UCSD-AML1 (cell line): ENCODE measurements around the gene DGUOK.
"Not testable (repeated sequence)": the region's sequence is repeated elsewhere in the genome, so short reads cannot be mapped to it uniquely, and the experiment has no call there.

ENCODE experiments used
- DNase-seq: peaks from one replicate; lab custom pipeline; 2025; ENCODE audit not compliant: unreplicated experiment; lab: John Stamatoyannopoulos, UW

Gene DGUOK

GRCh38 chr2:73899801-73900336, 26.8 kb upstream of the DGUOK start:
- no peak for DNase-seq

GRCh38 chr2:73901143-73901542, 25.5 kb upstream of the DGUOK start:
- DNase-seq, result no peak

DNA sequence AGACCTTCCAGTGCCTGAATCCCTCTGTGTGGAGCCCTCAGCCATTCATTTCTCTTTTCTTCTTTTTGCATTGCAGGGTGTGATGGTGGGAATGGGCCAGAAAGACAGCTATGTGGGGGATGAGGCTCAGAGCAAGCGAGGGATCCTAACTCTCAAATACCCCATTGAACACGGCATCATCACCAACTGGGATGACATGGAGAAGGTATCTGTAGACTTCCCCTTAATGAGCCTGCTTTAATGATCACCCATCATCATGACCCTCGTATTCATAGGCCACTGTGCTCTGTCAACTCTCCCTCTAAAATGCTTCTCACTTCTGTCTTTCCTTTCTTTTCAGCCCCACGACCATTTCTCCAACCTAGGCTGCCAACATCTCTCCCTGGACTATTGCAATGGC, 24.4 kb upstream of the DGUOK start:
- DNase-seq, result no peak

GRCh38 chr2:73903313-73903712, 23.4 kb upstream of the DGUOK start:
- DNase-seq, result no peak

DNA sequence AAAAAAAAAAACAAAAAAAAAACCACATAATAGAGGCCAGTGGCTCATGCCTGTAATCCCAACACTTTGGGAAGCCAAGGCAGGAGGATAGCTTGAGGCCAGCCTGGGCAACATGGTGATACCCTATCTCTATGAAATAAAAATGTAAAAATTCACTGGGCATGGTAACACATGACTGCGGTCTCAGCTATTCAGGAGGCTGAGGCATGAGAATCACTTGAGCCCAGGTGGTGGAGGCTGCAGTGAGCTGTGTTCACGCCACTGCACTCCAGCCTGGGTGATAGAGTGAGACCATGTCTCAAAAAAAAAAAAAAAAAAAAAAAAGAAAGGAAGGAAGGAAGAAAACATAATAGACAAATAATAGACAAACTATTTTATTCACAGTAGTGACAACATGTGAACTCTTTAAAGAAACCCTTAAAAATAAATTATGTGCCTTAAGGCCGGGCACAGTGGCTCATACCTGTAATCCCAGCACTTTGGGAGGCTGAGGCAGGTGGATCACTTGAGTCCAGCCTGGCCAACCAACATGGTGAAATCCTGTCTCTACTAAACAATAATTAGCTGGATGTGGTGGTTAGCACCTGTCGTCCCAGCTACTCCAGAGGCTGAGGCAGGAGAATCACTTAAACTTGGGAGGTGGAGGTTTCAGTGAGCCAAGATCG, 22.6 kb upstream of the DGUOK start:
- DNase-seq, result not testable (repeated sequence)

- no peak for DNase-seq
These were observed 21.7 kb upstream of the DGUOK start for GRCh38 chr2:73904952-73905351.

- no peak for DNase-seq
These were observed 19.7 kb upstream of the DGUOK start for GRCh38 chr2:73906847-73907505.

DNA sequence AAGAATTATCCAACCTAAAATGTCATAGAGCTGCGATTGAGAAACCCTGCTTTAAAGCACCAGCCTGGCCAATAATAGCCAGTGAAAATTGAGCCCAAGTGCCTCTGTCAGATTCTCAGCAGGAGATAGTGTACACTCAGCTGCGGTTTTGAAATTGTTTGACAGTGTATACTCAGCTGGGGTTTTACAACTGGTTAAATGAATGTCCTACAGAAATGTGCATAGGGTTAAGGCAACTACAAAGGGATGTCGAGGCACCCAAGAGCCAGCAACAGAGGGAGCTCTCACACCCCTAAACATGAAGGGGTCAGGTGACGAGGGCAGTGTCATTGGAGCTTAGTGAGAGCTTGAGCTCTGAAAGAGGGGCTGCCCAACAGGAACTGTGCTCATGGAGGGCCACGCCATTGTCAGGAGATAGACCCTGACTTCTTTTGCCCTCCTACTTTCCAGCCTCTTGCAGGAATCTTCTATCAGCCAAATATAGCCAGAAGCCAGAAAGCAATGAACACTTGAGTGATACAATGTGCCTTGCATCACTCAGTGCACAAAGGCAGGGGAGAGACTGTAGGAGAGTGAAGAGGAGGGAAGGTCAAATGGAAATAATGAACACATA, 18.7 kb upstream of the DGUOK start:
- DNase-seq, result peak; percentile 34

GRCh38 chr2:73908689-73909652, 17.7 kb upstream of the DGUOK start:
- DNase-seq, result no peak

DNA sequence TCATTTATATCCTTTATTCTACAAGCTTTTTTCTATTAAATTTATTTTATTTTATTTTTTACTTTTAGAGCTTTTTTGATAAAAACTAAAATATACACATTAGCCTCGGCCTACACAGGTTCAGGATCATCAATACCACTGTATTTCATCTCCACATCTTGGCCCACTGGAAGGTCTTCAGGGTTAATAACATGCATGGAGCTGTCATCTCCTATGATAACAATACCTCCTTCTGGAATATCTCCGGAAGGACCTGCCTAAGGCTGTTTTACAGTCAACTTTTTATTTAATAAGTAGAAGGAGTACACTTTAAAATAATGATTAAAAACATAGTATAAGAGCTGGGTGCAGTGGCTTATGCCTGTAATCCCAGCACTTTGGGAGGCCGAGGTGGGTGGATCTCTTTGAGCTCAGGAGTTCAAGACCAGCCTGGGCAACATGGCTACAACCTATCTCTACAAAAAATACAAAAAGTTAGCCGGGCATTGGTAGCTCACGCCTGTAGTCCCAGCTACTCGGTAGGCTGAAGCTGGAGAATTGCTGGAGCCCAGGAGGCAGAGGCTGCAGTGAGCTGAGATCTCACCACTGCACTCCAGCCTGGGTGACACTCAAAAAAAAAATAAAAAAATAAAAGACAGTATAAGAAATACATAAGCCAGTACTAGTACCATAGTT, 15.7 kb upstream of the DGUOK start:
- DNase-seq, result no peak

DNA sequence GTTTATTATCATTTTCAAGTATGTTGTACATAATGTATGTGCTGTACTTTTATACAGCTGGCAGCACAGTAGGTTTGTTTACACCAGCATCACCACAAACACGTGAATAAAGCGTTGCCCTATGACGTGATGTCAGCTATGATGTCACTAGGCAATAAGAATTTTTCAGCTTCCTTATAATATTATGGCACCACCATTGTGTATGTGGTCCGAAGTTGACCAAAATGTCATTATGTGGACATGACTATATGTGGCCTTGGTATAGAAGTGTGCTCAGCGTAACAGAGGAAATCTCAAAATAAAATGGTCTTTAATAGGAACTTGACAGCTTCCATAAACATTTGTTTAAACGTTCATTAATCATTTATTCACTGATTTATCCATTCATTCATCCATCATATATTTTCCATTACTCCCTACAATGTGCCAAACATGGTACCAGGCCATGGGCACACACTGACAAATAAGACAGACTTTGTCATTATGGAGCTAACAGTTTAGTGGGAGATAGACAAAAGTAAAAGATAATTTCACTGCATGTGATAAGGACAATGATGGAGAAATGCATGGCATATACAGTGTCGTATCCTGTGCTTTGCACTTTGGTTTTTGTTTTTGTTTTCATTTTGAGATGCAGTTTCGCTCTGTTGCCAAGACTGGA, 15.0 kb upstream of the DGUOK start:
- DNase-seq, result no peak

DNA sequence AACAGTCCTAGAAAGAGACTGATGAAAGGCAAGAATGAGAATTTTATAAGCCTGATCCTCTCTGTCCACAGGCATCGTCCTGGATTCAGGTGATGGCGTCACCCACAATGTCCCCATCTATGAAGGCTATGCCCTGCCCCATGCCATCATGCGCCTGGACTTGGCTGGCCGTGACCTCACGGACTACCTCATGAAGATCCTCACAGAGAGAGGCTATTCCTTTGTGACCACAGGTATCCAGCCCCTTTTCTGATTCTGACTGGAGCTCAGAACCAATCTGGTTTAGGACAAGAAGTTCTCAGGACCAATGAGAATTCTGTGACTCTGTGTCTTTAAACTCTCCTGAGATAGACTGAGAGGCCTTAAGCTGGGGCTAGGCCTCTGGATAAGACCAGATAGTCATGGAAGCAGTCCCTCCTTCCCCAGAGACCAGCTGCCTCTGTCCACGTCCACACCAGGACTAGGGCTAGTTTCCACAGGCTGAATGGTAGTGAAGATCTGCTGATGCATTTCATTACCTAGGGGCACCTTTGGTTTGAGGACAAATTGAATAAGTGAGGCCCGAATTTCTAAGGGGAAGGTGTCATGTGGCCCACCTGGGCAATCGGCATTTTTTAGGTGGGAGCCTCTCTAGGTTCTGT, 13.1 kb upstream of the DGUOK start:
- DNase-seq, result no peak

GRCh38 chr2:73914667-73915066, 12.0 kb upstream of the DGUOK start:
- no peak for DNase-seq

- no peak for DNase-seq
These were observed 11.2 kb upstream of the DGUOK start for GRCh38 chr2:73915437-73915993.

- no peak for DNase-seq
These were observed 10.0 kb upstream of the DGUOK start for GRCh38 chr2:73916666-73917065.

DNA sequence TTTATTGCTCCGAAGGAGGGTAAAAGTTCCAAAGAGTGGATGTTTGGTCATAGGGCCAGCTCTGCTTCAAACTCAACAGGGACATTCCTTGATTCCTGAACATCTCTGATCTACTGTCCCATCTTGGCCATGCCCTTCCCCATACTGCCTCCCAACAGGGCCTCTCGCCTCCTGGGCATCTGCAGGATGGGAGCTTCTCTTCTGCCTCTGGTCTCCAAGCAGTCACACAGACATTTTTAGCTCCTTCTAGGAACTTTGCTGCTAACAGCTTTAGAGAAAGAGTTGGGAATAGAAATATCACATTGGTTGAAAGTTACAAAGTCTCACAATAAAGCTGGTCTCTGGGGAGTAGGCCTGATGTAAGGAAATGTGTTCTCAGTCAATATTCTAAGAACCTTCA, 9.4 kb upstream of the DGUOK start:
- DNase-seq, result no peak

GRCh38 chr2:73917696-73918207, 8.9 kb upstream of the DGUOK start:
- DNase-seq, result no peak

DNA sequence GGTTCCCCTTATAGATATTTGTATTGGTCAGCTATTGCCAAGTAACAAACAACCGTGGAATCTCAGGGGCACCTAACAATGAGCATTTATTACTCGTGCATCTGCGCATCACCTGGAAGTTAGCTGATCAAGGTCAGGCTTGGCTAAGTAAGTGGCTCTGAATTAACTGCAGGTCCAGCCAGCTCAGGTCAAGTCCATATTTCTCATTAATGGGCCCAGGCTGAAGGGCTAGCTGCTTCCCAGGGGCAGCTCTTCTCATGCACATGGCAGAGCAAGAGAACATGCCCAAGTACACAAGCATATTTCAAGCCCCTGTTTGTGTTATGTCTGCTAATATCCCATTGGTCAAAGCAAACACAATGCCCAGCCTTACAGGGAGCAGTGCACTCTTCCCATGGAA, 7.8 kb upstream of the DGUOK start:
- no peak for DNase-seq

DNA sequence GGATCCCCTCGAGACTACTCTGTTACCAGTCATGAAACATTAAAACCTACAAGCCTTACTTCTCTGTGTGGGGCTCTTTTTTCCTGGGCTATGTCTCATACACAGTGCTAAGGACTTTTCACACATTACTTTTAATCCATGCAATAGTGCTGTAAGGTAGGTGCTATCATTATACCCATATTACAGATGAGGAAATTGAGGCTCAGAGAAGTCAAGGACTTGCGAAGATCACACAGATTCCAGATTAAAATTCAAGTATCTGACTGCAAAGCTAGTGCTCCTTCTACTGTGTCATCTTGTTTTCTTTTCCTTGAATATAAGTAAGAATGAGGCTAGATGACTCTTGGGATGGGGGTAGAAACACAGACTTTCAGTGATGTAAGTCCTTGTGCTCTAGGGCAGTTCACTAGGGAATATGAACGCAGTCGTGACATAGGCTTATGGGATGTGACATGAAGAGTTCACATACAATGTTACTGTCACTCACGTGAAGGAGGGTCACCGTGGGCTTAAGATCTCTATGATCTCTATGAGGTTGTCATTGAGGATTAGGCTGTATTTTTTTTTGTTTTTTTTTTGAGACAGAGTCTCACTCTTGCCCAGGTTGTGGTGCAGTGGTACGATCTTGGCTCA, 7.0 kb upstream of the DGUOK start:
- no peak for DNase-seq
